Stimulated activated CD4-positive, alpha-beta T cell treated with anti-CD3 and anti-CD28 coated beads, Interleukin-4, amount 100 ng/mL, for 48 hours (primary cell): Measurements from ENCODE around the gene MFSD11.
"Not testable (repeated sequence)": the region's sequence is repeated elsewhere in the genome, so short reads cannot be mapped to it uniquely, and the experiment has no call there.

Experiments used
- DNase-seq, 2 donors: peaks; one replicate each; pipeline ENCODE4 v3.0.0-alpha.2; 2020; ENCODE audit warnings: low read depth in 2 of 2

Gene MFSD11

DNA sequence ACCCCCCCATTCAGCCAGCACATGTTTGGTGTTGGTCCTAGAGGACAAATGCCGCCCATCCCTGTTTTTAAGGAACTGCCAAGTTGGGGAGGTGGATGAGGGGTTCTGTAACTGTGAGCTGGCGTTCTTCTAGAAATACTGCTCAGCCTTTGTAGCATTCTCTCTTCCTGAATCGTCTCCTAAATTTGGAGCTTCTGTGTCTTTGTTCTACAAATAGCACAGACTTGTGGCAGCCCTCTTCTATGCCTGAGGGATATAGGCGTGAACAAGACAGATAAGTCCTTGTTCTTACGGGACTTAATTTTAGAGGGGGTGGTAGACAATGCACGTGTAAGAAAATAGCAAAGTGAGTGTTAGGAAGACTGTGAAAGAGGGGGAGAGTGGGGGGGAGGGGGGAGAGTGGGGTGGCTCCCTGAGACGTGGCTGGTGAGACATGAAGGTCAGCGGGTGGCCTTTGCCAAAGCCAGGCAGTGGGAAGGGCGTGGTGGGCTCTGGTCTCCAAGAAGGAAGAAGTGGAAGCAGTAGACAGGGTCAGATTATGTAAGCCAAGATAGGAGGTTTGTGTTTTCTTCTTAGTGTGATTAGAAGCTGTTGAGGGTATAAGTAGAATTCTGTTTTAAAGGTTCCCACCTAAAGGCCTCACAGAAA is 9.9 kb downstream of the MFSD11 start:
- DNase-seq = no peak

DNA sequence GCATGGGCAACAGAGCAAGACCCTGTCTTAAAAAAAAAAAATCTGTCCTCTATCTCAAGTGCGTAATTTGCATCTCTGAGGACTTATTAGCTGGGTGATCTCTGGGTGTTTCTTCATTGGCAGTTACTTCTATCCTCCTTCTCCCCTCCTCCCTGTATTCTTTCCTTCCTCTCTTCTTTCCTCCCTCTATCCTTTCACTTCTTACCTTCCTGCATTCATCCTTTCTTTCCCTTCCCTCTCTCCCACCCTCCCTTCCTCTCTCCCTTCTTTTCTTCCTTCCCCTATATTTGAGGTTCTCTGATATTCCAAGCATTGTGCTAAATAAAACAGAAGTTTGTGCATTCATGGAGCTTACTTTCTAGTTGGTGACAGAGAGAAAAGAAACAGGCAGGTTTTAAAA is 10.7 kb downstream of the MFSD11 start:
- DNase-seq = no peak

DNA sequence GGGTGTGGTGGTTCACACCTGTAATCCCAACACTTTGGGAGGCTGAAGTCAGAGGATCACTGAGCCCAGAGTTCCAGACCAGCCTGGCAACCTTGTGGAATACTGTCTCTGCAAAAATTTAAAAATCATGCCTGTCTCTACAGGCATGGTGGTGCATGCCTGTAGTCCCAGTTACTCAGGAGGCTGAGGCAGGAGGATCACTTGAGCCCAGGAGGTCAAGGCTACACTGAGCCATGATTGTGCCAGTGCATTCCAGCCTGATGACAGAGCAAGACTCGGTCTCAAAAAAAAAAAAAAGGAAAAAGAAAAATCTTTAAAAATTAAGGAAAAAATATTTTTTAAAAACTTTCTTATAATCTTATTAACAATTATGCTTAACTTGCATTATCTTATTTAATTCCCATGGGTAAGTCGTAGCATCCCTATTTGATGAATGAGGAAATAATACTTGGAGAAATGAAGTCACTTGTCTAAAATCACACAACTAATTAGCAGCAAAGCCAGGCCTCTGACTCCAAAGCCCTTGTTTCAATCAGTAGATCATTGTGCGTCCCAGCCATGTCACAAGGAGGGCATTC is 13.6 kb downstream of the MFSD11 start:
- DNase-seq = no peak

DNA sequence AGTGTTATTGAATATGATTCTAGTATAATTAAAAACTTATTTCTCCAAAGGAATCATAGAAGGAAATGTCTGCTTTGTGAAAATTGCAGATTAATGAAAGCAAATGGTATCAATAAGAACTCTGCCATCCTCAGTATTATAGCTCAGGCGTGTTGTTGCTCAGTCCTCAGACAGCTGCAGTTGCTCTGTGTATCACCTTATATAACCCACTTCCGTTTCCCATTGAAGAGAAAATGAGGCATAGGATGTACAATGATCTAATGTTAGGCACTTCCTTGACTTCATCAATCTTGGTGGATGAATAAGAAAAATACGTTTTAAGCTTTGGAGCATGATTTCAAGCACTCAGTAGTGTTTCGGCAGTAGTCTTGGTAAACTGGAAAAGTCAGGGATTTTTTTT is 14.1 kb downstream of the MFSD11 start:
- DNase-seq = no peak

DNA sequence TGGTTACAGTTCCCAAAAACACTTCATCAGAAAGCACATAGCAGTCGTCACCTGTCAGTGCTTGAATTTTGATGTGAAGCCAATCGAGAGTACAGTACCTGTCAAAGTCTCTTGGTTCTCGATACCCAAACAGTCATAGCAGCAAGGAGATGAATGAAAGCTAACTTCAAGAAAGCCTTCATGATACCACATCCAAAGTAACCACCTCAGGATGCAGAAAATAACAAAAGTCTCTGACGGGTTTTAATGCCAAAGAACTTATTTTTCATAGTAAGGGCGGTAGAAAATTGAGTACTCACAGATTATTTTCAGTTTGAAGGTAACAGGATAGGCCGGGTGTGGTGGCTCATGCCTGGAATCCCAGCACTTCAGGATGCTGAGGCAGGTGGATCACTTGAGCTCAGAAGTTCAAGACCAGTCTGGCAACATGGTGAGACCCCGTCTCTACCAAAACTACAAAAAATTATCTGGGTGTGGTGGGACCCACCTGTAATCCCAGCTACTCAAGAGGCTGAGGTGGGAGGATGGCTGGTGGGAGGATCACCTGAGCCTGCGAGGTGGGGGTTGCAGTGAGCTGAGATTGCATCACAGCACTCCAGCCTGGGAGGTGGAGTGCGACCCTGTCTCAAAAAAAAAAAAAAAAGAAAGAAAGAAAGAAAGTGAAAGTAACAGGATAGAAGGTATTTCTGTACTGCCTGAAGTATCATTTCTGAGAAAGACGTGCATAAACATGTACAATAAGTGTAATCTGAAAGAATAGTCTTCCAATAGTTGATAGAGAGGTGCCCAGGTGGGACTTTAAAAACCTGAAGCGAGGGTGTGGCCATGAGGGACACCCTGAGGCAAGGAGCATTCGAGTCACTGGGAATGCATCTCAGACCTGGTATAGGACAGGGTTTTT is 15.4 kb downstream of the MFSD11 start:
- DNase-seq = no peak

DNA sequence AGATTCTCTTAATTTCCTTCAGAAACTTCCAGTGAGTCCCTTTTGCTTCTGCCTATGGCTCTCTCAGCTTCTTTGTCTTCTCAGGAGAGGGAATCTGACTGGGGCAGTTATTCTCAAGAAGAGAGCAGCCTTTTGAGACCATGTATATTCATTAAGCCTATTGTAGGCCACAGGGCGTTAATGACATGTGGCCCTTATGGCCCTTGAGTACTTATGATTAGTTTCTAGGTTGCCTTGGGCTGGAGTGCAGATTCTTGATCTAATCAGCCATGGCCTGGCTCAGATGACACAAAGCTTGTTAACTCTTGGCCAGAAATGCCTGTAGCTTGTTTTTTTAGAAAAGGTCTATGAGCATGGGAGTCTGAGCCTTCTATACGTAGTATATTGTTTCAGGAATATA is 17.4 kb downstream of the MFSD11 start:
- DNase-seq = no peak

DNA sequence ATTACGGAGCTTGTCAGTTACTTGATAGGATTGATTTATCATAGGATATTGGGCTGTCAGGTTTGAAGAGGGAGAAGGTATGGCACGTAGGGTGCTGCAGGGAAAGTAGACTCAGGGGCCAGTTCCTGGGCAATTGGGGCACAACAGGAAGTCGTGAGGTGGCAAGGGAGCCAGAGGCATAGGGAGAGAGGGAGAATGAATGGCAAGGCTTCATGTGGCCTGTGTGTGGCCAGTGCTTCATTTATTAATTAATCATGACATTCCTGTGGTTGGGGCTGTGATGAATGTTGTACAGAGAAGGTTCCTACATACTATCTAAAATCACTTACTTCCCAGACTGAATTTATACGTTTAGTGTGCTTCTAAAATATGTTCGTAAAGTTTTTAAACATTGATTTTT is 19.3 kb downstream of the MFSD11 start:
- no peak for DNase-seq

DNA sequence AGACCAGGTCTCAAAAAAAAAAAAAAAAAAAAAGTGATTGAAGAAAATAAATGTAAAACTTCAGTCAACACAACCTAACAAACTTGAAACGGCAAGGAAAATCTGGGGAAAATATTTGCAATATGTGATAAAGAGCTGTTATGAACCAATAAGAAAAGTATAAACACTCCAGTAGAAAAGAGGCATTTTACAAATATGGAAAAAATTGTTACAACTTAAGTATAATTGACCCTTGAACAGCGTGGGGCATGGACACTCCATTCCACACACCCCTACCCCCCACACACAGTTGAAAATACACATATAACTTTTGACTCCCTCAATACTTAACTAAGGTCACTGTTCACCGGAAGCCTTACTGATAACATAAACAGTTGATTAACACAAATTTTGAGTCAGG is 20.7 kb downstream of the MFSD11 start:
- no peak for DNase-seq

DNA sequence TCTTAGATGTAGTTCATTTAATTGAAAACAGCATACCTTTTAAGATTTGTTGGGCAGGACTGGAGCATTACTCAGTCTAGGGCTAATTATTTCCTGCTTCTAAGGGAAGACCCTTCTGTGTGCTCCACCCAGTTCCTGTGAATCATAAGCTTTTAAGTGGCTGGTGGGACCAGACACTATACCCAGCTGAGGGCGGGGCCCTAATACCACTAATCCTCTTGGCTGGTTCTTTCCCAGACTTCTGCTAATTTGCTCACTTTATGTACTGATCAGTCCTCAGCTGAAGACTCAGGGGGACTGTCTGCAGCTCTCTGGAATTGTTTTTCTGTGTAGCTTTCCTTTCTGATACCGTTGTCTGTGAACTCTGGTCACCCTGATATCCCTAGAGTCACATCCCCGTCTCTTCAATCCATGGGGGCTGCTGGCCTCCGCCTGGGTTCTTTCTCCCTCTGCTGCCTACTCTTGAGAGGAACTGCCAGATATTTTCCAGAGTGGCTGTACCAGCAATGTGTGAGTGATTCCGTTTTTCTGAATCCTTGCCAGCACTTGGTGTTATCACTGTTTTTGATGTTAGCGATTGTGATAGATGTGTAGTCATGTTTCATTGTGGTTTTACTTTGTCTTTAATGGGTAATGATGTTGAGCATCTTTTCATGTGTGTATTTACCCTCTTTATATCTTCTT is 35.1 kb downstream of the MFSD11 start:
- DNase-seq = no peak

DNA sequence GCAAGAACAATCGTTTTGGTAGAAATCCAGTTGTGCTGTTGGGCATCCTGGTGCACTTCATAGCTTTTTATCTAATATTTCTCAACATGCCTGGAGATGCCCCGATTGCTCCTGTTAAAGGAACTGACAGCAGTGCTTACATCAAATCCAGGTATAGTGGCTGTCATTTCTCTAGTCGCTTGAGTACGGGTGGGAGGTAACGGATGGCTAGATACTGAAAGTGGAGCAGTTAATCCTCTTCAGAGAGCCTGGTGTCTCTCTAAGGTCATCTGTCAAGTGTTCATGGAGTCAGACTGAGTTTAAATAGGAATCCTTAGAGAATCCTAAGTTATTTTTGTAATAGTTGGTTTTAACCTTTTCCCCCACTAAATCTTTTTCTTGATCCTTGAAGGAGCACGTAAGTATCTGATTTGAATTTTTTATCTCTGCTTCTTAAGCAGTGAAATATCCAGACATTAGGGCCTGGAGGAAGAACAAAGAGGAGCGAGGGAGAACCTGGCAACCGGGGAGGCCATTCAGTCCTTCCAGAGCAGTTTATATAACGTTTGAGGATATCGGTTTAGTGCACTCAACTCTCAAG is 37.2 kb downstream of the MFSD11 start:
- DNase-seq = no peak

DNA sequence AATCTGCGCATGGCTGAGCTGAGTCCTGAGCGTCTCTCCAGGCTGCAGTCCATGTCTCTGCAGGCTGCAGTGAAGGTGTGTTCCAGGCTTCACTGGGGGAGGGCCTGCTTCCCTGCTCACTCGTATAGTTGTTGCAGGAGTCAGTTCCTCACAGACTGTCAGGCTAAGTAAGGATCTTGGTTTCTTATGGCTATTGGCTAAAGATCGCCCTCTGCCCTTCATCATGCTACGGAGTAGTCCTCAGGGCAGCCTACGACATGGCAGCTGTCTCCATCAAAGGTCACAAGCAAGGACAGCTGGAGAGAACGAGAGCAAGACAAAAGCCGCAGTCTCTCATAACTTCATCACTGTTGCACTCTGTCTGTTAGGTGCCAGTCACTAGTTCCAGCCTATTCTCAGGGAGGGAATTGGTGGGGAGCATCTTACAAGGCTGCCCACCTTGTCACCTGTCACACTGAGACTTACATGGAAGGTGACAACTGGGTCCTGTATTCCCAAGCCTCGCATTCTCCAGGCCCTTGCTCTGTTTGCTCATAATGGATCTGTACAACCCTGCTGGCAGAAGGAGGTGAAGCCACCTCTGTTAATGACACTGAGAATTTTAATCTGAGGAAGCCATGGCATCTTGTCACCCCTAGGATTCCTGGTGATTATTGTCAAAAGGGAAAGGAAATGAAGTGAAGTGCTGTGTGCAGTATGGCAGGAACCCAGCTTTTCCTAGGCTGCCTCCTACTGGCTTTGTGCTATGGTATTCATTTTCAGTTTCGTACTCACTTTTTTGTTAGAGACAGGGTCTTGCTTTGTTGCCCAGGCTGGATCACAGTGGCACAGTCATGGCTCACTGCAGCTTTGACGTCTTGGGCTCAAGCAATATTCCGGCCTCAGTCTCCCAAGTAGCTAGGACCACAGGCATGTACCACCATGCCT is 43.4 kb downstream of the MFSD11 start:
- DNase-seq = no peak

DNA sequence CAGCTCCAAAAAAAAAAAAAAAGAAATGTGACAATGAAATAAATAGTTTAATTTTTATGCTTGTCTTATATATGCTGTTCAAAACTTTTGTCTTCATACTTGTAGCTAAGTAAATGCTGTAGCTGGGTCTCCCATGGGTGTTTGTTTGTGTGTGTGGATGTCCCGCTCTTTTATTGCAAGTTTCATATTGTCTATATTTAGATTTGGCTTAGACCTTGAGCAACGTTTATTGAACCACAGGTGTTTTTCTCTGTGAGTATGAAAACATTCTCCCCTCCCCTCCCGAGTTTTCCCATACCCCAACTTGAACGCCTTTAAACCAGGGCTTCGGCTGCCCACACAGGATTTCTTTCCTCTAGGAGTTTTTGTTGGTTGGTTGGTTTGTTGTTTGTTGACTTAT is 45.2 kb downstream of the MFSD11 start:
- no peak for DNase-seq

DNA sequence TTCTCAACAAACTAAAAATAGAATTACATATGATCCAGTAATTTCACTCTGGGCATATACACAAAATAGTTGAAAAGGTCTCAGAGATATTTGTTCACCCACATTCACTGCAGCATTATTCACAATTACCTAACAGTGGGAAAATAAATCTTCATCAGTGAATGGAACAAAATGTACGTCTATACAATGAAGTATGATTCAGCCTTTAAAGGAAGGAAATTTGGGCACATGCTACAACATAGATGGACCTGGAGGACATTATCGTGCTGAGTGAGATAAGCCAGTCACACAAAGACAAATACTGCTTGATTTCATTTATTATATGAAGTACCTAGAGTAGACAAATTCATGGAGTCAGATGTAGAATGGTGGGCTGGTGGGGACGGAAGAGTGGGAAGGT is 47.0 kb downstream of the MFSD11 start:
- DNase-seq = no peak

DNA sequence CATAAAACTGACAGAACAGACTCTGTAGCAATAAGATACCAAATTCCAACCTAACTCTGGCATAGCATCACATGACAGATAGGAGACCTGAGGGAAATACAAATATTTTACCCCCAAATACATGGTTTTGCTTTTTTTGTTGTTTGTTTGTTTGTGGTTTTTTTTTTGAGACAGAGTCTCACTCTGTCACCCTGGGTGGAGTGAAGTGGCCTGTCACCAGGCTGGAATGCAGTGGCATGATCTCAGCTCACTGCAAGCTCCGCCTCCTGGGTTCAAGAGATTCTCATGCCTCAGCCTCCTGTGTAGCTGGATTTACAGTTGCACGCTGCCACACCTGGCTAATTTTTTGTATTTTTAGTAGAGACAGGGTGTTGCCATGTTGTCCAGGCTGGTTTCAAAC is 49.9 kb downstream of the MFSD11 start:
- DNase-seq = not testable (repeated sequence)

DNA sequence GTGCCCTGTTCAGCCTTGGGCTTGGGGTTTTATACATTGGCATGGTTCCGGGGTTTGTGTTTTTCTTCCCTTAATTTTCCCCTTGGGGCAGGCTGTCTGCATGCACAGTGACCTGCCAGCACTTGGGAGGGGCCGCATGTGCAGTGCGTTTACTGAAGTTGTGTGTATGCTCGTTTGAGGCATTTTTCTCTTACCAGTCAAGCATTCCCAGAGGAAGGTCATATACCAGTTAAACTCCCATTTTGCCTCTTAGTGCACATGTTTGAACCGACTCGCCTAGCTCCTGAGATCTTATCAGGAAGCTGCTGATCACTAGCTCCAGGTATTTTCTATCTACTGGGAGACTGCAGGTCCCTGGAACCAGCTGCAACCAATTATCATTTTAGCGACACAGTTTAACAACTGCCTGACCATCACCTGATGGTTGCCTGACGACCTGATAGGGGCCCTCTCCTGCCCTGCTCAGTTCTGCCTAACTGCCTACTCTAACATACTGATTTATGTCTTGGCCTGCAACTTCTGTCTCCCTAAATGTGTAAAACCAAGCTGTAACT is 51.4 kb downstream of the MFSD11 start:
- no peak for DNase-seq

DNA sequence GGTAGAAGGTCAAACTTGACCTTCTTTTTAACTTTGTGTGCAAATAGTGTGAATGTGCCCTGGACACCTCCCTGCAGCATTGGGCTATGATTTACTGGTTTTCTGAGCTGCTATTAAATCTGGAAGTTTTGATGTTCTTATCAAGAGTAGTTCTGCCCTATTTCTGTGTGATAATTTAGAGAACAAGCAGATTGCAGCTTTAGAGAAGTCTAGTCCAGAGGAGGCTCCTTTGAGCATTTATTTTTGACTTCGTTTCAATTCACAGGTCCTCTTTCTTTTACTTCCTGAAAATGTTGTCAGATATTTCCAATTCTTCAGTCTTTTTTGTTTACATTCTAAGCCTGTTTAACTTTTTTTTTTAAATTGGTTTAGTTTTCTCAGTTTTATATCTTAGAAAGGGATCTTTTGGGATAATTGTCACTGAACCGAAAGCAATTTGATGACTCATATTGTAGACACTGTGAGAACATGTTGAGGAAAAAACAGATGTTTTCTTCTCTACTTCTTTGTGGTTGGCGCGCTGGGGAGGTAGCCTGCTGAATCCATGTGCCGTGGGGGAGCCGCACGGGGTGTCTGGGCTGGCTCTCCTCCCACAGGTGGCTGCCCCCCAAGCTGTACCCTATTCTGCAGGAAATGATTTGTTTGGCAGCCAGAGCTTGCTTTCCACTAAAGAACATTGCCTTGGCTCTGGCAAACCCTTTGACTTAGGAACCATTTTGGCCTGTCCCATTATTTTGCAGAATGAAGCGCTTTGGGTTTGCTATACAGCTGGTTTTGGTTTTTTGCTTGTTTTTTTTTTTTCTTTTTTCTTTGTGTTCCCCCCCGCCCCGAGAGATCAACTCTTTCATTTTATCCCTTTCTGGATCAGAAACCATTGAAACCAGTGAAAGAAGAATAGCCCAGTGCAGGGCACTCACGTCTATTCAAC is 53.4 kb downstream of the MFSD11 start:
- peak in 1 of 2 donors; percentile 8 for DNase-seq

DNA sequence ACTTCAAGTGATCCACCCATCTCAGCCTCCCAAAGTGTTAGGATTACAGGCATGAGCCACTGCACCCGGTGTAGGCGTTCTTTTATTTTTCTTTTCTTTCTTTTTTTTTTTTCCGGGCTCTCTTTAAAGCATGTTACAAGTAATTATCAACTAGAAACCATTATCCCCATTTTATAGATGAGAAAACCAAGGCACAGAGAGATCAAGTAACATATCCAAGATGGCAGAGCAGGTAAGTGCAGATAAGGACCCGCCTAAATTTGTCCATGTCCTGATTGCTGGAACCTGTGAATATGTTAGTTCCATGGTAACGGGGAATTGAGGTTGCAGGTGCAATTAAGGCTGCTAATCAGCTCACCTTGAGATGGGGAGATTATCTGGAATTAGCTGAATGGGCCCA is 54.4 kb downstream of the MFSD11 start:
- no peak for DNase-seq

DNA sequence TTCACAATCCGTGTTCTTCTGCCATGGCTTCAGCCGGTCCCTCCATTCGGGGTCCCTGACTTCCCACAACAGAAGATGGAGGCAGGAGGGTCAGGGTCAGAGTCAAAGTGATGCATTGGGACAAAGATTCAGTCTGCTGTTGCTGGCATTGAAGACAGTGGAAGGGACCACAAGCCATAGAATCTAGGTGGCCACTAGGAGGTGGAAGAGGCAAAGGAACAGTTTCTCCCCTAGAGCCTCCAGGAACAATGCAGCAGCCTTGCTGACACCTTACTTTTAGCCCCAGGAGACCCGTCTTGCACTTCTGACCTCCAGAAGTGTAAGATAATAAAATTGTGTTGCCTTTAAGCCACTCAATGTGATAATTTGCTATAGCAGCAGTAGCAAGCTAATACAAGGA is 55.9 kb downstream of the MFSD11 start:
- DNase-seq = no peak

DNA sequence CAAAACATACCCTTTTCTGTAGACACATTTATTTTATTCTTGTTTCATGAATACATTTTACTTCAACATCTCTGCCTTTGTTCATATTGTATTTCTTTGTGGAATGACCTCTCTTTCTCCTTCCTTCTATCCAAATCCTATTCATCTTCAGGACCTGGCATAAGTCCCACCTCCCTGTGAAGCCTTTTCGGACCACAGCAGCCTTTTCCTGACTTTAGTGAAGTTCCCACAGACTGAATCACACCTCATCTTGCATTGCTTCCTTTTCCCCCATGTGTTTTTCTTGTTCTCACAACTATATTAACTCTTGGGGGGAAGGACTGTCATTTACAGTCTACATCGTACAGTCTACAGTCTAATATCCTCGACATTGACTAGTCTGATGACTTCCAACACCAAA is 58.2 kb downstream of the MFSD11 start:
- no peak for DNase-seq
